Measurements from ENCODE around the gene EPHA1.

Gene EPHA1

DNA sequence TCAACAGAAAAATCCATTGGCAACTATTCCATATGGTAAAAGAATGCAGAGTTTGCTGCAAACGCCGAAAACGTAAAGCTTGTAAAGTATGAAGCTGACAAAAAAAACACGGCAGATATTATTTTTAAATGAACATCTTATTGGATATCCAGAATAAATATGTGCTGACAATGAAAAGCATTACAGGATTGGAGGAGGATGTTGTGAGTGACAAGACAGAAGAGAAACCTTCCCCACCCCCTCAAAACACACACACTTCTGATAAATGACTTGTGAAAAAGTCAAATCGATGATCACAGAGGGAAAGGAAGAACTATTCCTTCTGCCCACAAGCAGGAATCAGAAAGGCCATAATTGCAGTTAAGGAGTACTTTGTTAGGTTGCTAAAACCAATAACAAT is 60.7 kb downstream of the EPHA1 start:
- no peak for DNase-seq (ENCODE audit: low read depth)

- no peak for DNase-seq (ENCODE audit: low read depth)
Measured at GRCh38 chr7:143346018-143346417, 62.6 kb downstream of the EPHA1 start.

- DNase-seq (ENCODE audit: low read depth) = peak; percentile 44
Measured at GRCh38 chr7:143345428-143345900, 63.2 kb downstream of the EPHA1 start.

GRCh38 chr7:143343596-143343995 is 65.1 kb downstream of the EPHA1 start:
- no peak for DNase-seq (ENCODE audit: low read depth)

GRCh38 chr7:143341842-143342241 is 66.8 kb downstream of the EPHA1 start:
- no peak for DNase-seq (ENCODE audit: low read depth)
